CD4-positive, alpha-beta T cell treated with Interleukin-4 for 4 hours (primary cell): ENCODE measurements around the gene UPP1.
A peak's percentile ranks its signal among the peaks of the same experiment; 100 is the strongest.

ENCODE experiments used
- DNase-seq: peaks from one replicate; pipeline ENCODE4 v3.0.0-alpha.2; 2020

UPP1 gene

GRCh38 chr7:48087349-48087748 lies 1.7 kb upstream of the UPP1 start:
- DNase-seq, result peak; percentile 35

GRCh38 chr7:48088559-48089045 lies 463 bp upstream of the UPP1 start:
- DNase-seq, result no peak

DNA sequence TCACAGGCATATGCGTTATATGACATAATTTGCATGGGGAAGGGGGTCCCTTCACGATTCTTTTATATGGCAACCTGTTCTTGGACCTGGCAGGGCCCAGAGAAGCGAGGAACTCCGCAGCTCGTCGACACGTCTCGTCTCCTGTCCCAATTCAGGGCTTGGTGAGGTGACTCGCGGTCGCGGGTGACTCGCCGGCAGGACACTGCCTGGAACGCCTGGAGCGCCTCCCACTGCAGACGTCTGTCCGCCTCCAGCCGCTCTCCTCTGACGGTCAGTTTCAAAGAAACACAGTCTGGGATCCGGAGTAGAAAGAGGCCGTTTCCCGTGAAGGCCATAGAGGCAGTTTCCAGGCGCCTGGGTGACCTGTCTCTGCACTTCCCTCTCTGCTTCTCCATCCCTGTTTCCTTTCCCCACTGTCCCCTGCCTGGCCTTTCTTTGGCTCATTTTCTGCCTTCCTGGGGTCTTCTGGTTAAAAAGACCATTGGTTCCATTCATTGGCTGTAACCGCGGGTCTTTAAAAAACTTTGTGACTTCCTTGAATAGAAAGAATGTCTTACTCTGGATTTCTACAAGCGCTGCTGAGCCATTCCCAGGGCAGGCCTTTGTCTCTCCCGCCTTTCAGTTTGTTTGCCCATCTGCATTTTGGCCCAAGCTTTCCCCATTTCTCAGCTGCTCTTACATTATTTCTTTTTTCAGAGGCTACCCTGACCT lies 1.2 kb downstream of the UPP1 start:
- no peak for DNase-seq

DNA sequence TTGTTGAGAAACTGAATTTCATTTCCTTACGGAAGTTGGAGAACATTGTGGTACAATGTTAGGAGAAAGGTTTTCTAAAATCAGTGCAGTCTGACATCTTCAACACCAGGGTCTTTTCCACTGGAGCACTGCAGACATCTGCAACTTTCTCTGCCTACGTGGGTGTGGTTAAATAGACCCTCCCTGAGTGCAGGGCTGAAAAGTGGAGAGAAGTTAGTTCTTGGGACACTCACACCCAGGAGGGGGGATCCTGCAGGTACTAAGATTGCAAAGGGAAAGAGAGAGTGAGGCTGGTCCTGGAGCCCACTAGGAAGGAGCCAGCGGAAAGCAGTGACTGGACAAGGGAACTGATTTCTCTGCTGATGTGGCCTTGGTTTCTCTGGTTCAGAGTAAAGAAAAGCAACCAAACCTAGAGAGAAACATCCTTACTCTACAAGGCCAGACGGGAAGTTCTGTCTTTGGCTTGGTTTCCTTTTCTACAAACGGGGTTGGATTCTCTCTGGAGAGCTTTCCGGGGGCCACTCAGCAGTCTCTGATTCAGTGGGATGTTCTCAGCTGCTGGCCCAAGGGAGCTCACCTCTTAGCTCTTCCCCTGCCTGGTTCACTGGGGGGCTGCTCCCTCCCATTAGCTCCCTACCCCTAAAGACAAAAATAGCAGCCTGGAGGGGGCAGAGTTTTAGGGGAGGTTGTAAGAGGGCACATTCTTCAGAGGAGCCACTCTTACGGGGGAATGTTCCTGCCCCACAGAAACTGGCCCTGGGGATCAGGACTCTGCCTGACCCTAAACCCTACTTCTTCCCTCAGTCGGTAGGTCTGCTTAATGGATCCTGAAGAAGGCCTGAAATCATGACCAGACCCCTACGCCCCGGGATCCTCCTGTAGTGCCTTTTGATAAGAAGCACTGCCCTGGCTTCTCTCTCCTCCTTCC lies 2.7 kb downstream of the UPP1 start:
- no peak for DNase-seq

- DNase-seq, result no peak
Observed at GRCh38 chr7:48094861-48095293, 5.8 kb downstream of the UPP1 start.

DNA sequence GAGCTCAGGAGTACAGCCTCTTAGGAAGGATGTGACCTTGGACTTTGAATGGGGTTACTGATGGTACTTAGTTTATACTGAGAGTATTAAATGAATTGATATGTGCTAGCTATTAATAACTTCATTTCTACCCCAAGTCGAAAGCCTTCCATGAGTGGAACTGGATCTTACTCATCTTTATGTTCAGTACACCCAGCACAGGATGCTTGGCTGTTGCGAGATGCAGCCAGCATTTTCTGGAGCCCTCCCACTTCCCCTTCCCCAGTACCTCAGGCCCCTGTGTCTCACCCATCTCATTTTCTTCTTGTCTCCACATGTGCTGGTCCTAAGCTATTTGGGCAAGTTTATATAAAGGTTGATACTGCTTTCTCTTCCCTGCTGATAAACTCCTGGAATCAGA lies 7.2 kb downstream of the UPP1 start:
- peak; percentile 55 for DNase-seq

DNA sequence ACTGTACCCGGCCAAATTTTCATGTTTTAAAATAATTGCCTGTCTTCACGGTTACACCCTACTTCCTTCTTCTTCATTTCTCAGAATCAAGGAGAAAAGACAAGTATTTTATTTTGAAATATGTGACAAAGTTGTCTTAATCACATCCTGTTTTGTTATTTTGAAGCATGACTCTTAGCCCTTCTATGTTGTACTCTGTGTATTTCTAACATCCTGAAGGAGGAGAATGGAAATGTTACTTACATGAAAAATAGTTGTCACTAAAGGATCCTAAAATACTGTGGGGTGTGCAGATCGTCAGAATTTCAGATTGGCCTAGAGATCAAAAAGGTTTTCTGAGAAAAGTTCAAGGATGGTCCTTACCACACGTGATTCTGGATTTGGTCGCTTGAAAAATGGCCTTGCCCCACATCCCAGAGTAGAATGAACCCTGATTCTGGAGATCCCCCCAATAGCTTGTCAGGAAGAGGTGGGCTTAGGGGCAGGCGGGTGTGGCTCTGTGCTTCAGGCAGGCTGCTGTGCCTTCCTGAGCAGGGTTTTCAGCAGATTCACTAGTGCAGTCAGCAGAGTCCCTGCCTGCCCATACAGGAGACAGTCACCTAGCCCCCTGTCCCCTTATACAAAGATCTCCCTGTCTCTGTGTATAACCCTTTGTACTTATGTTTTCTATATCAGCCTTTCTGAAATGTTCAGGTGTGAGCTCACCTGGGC lies 8.6 kb downstream of the UPP1 start:
- DNase-seq, result peak; percentile 72

DNA sequence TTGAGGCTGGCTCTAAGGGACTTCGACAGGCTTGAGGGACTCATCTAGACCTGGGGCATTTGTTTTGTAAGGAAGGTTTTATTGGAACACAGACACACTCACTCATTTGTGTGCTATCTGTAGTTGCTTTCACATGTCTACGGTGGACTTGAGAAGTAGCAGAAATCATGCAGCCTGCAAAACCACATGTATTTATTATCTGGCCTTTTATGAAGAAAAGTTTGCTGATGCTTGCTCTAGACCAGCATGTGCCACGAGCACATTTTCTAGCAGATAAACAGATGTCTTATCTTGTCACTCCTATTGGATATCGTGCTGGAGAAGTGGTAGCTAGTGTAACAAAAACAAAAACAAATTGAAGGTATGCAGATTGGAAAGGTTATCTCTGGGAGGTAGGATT lies 9.8 kb downstream of the UPP1 start:
- no peak for DNase-seq

- DNase-seq, result no peak
Observed at GRCh38 chr7:48099781-48100180, 10.7 kb downstream of the UPP1 start.

GRCh38 chr7:48101352-48101751 lies 12.3 kb downstream of the UPP1 start:
- no peak for DNase-seq

DNA sequence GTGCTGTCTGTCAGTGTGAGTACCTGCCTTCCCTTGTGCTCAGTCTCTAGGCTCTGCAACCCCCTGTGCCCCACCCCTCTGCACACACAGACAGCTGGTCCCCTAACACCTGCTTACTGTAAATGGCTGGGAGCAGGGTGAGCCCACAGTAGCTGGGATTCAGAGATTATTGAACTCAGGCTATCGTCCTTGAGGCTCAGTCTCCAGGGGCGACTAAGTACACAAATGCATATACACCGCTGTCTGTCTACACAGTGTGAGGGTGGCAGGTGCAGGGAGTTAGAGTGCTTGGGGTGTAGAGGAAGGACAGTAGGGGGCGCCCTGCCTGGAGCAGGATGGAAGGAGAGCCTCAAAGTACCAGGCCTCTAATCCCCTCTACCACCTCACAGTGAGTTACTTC lies 12.9 kb downstream of the UPP1 start:
- no peak for DNase-seq

- DNase-seq, result no peak
Observed at GRCh38 chr7:48102530-48102929, 13.5 kb downstream of the UPP1 start.

DNA sequence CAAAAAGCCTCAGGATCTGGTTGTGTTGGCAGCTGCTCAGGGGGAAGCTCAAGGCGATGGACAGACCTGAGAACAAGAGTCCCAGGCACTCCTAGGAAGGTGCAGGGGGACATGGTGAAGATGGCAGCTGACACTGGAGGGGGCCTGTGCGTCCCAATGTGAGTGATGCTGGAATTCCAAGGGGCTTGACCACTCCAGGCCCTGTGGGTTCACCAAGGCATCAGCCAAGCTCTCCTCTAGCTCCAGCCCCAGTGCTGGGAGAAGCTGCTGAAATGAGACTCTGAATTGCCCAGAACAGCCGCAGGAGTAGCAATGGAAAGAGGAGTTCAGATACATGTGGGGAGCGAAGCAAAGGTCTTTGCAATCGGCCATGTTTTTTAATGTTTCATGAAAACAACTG lies 16.0 kb downstream of the UPP1 start:
- DNase-seq, result no peak

GRCh38 chr7:48106906-48107659 lies 18.0 kb downstream of the UPP1 start:
- no peak for DNase-seq

DNA sequence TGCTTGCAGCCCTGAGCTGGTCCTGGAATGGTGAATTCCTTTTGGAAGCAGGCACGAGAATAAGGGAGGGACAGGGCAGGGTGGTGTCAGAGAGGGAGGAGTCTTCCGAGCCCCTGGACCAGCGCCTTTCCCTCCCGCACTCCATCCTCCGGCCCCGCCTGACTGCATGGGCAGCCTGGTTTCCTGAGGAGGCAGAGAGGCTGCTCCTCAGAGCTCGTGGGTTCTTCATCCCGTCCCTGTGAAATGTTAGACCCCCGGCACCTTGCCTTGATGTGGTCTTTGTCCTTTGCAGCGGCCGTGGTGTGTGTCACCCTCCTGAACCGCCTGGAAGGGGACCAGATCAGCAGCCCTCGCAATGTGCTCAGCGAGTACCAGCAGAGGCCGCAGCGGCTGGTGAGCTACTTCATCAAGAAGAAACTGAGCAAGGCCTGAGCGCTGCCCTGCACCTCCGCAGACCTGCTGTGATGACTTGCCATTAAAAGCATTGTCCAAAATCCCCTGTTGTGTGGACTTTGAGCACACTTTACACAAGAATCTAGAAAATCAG lies 18.9 kb downstream of the UPP1 start:
- no peak for DNase-seq

GRCh38 chr7:48108959-48109847 lies 20.1 kb downstream of the UPP1 start:
- DNase-seq, result no peak

DNA sequence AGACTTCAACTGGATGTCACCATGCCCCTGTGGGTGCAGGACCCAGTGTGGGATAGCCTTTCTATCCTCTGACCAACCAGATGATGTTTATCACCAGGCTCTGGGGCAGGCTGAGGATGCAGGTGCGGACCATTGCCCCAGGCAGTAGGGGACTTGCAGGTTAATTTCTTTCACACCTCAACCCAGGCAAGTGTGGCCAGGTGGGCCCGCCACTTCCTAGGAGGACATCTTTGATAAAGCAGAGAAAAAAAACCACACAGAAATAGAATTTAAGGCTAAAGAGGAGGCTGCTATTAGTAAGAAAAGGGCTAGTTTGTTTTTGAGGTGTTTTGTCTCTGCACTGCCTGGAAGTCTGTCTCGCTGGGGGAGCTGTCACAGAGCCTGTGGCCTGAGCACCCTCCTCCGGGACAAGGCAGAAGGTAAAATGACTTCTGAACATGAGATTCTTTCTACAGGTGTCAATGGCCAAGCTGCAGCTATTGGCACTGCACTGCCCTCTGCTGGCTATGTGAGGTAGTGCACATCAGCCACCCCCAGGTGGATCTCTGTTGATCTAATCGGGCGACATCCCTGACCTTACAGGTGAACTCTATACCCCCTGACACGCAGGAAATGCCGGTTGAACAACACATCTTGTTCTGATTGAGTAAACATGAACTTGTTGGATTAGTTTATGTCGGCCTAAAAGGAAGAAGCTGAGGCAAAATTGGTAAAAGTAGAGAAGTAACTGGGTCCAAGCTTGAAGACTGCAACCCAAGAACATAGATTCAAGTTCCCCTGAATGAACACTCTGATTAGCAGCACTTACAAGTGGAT lies 21.0 kb downstream of the UPP1 start:
- peak; percentile 90 for DNase-seq

GRCh38 chr7:48110868-48111267 lies 21.8 kb downstream of the UPP1 start:
- DNase-seq, result no peak

DNA sequence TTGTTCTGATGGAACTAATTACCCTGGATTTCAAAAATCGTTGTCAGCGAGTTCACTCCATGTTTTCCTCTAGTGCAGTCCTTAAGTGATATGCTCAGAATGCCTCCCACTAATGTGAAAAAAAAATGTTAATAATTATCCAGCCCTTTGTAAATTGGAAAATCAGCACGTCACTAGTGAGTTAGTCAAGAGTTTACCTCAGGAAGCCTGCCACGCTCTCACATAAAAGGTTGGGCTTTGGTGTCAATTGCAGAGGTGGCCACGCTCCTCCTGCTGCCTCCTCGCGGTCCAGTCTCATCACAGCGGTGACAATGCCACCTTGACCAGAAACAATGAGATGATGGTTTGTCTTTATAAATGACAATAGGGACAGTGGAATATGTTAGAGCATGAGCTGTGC lies 22.5 kb downstream of the UPP1 start:
- DNase-seq, result no peak
